SK-N-SH (cell line): ENCODE results near the gene APPL2. TPM values are rescaled to one million over a fixed set of nuclear protein-coding genes. Genes with fewer than 3 reads are reported as not detected.

Experiments used
- CTCF ChIA-PET: fragments of 300-600, 350-600 bp; formaldehyde crosslinking; extraction: SDS; loops from one replicate; lab custom pipeline; 2021; lab: Yijun Ruan, JAX
- POLR2A ChIA-PET: fragments of 350-600 bp; sonication (Branson Sonifier 250); formaldehyde crosslinking; extraction: SDS; loops from one replicate; lab custom pipeline; 2020; ENCODE audit warnings: antibody characterized with exemption, inconsistent platforms; lab: Yijun Ruan, JAX
- DNase-seq: peaks from one replicate; pipeline ENCODE4 v3.0.0; 2012
- H2AFZ ChIP-seq: fragments of 200-600 bp; sonication (generic); 2 replicates; pipeline ENCODE4 v1.8.1; 2016; ENCODE audit warnings: antibody characterized with exemption, mild to moderate bottlenecking, low read depth
- H3F3A ChIP-seq: fragments of 200-600 bp; sonication (generic); replicated peaks from 2 replicates; pipeline ENCODE3; 2016; ENCODE audit warnings: antibody characterized with exemption, mild to moderate bottlenecking; ENCODE audit not compliant: insufficient read depth
- H3K27ac ChIP-seq, 2 experiments: fragments of 200-500 bp in 1 of 2; fragments of 200-600 bp in 1 of 2; sonication (Bioruptor generic) in 1 of 2; sonication (generic), shearing (Covaris generic) in 1 of 2; 2 replicates each; pipeline versions ENCODE4 v1.5.1 to v1.6.1; 2014 to 2016; ENCODE audit warnings: low read depth in 2 of 2, inconsistent platforms in 1 of 2, low read length in 1 of 2, mild to moderate bottlenecking in 1 of 2, mixed read lengths in 1 of 2
- H3K27me3 ChIP-seq: fragments of 200-600 bp; sonication (generic), shearing (Covaris generic); 2 replicates; pipeline ENCODE4 v1.6.1; 2016; ENCODE audit warnings: mixed run types; ENCODE audit not compliant: insufficient read depth
- H3K36me3 ChIP-seq, 2 experiments: fragments of 200-500 bp in 1 of 2; fragments of 200-600 bp in 1 of 2; sonication (Bioruptor generic) in 1 of 2; sonication (generic) in 1 of 2; replicated peaks in 1 of 2; 2 replicates each; pipeline versions ENCODE3 to v1.5.1; 2014 to 2016; ENCODE audit warnings: low read length in 1 of 2, mild to moderate bottlenecking in 1 of 2; ENCODE audit not compliant: insufficient read depth in 2 of 2, control insufficient read depth in 1 of 2
- H3K4me1 ChIP-seq, 2 experiments: fragments of 200-500 bp in 1 of 2; fragments of 200-600 bp in 1 of 2; sonication (Bioruptor generic) in 1 of 2; sonication (generic), shearing (Covaris generic) in 1 of 2; 2 replicates each; pipeline versions ENCODE4 v1.5.1 to v1.6.1; 2014 to 2016; ENCODE audit warnings: low read depth in 1 of 2, low read length in 1 of 2, mixed run types in 1 of 2; ENCODE audit not compliant: insufficient read depth in 2 of 2, control insufficient read depth in 1 of 2
- H3K4me2 ChIP-seq: fragments of 200-600 bp; sonication (generic), shearing (Covaris generic); 2 replicates; pipeline ENCODE4 v1.6.1; 2017; ENCODE audit warnings: mixed run types
- H3K4me3 ChIP-seq, 2 experiments: fragments of 200-500 bp in 1 of 2; fragments of 200-600 bp in 1 of 2; sonication (Bioruptor generic) in 1 of 2; sonication (generic), shearing (Covaris generic) in 1 of 2; 2 replicates each; pipeline versions ENCODE4 v1.5.1 to v1.8.1; 2014 to 2016; ENCODE audit warnings: low read depth in 2 of 2, inconsistent platforms in 1 of 2, low read length in 1 of 2, mild to moderate bottlenecking in 1 of 2, mixed read lengths in 1 of 2, moderate library complexity in 1 of 2
- H3K79me2 ChIP-seq: fragments of 200-600 bp; sonication (generic); 2 replicates; pipeline ENCODE4 v1.8.1; 2017; ENCODE audit warnings: mild to moderate bottlenecking; ENCODE audit not compliant: insufficient read depth
- H3K9ac ChIP-seq: fragments of 200-600 bp; sonication (generic); 2 replicates; pipeline ENCODE4 v1.6.1; 2017; ENCODE audit warnings: mixed run types
- H3K9me2 ChIP-seq: fragments of 200-600 bp; sonication (generic); 2 replicates; pipeline ENCODE4 v1.6.1; 2017; ENCODE audit warnings: mixed run types
- H3K9me3 ChIP-seq: fragments of 200-600 bp; sonication (generic); 2 replicates; pipeline ENCODE4 v1.6.1; 2017; ENCODE audit warnings: mixed run types, mild to moderate bottlenecking, moderate library complexity
- H4K20me1 ChIP-seq: fragments of 200-600 bp; sonication (generic); 2 replicates; pipeline ENCODE4 v1.6.1; 2017; ENCODE audit warnings: mild to moderate bottlenecking, mixed run types; ENCODE audit not compliant: insufficient read depth
- FOSL2 ChIP-seq: IDR thresholded peaks from 2 replicates; pipeline ENCODE4 v1.4.0; 2012; ENCODE audit warnings: low read depth, mild to moderate bottlenecking, moderate library complexity, borderline replicate concordance
- GATA2 ChIP-seq: sonication (generic); formaldehyde crosslinking; IDR thresholded peaks from 2 replicates; pipeline ENCODE4 v1.5.0; 2020; ENCODE audit warnings: mild to moderate bottlenecking, missing genetic modification reagents
- MXI1 ChIP-seq: IDR thresholded peaks from 2 replicates; pipeline ENCODE4 v1.6.1; 2012; ENCODE audit warnings: mild to moderate bottlenecking, low read depth, low read length, improper control_type of control experiment
- REST ChIP-seq: IDR thresholded peaks from 2 replicates; pipeline ENCODE4 v1.6.1; 2012; ENCODE audit warnings: mild to moderate bottlenecking, low read depth, low read length, moderate library complexity
- SIN3A ChIP-seq: IDR thresholded peaks from 2 replicates; pipeline ENCODE4 v1.6.1; 2012; ENCODE audit warnings: low read depth, mild to moderate bottlenecking, low read length, moderate library complexity, borderline replicate concordance
- SMC3 ChIP-seq: IDR thresholded peaks from 2 replicates; pipeline ENCODE4 v1.6.1; 2012; ENCODE audit warnings: low read depth, low read length, improper control_type of control experiment
- YY1 ChIP-seq: IDR thresholded peaks from 2 replicates; pipeline ENCODE4 v1.4.0; 2012; ENCODE audit warnings: low read depth, mild to moderate bottlenecking
- WGBS: methylation state at CpG from one replicate; pipeline ENCODE4 v1.1.6; 2017; ENCODE audit warnings: low lambda C conversion rate; 5-methylcytosine and 5-hydroxymethylcytosine counted together
- polyA plus RNA-seq, 3 experiments: library from polyadenylated mRNA; depleted of rRNA; stranded (reverse); fragments of >200 nt; gene quantifications; 2 replicates each; pipeline ENCODE4 v1.2.3, GENCODE V29; 2012
- TF ChIP-seq, protein P1 (sequence below): IDR thresholded peaks from 2 replicates; pipeline ENCODE4; 2012

APPL2 gene
- polyA plus RNA-seq, 1 of the 3 experiments (the other 2 are of a cell fraction) = 59.2 TPM

DNA sequence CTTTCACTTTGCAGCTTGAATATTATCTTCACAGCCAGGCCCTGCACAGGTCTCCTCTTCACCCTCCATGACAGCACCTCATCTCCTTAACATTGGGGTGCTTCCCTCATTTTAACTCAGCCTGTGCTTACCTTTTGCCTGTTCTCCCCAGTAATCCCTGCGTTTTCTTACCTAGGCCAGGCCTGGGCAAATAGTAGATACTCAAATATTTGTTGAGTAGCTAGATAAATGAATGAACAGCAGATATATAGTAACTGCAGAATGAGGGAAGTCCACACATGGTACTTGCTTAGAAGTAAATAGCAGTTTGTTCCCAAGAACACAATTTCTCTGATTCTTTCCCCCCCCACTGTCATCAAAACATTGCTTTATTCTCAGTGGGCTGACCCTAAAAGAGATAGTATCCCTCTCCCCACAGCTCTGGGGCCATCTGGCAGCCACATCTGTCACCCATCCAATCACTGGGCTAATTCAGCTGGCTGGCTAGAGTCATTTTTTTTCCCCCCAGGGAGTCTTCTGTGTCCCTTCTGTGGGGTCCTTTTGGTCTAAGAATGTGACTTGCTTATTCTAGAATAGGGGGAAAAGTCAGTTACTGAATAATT is 43.2 kb downstream of the APPL2 start:
- CTCF ChIA-PET = no interaction called here
- Histone ChIP-seq H3K79me2 (no peaks in the 10 kb centered on the region; the same call in 1 of the 2 replicates), H3K4me3 (no peak overlapping the region), H3F3A (peaks cover 21% of the 10 kb centered on the region), H3K36me3 (peaks cover 83 to 88% of the 10 kb centered on the region in 2 experiments), H3K27ac (peak overlapping the region in 1 of 2 experiments; percentile 51; a peak in 2 of 4 replicates), H3K9me2 (no peaks in the 10 kb centered on the region), H3K4me1 (peaks cover 0 to 6% of the 10 kb centered on the region in 2 experiments; a peak in 2 of 4 replicates), H3K4me2 (no peak overlapping the region), H3K9ac (no peak overlapping the region), H2AFZ (no peak overlapping the region), H3K9me3 (no peaks in the 10 kb centered on the region), H3K27me3 (no peaks in the 10 kb centered on the region), H4K20me1 (no peaks in the 10 kb centered on the region)
- POLR2A ChIA-PET = no interaction called here
- WGBS = 90% methylated on average over 1 of the region's 1 CpG
- peak; percentile 51 for DNase-seq
- TF ChIP-seq MXI1 (no peak), GATA2 (CRISPR knock-in tag) (peak; percentile 41; the same call in 1 of the 2 replicates), SIN3A (no peak)

DNA sequence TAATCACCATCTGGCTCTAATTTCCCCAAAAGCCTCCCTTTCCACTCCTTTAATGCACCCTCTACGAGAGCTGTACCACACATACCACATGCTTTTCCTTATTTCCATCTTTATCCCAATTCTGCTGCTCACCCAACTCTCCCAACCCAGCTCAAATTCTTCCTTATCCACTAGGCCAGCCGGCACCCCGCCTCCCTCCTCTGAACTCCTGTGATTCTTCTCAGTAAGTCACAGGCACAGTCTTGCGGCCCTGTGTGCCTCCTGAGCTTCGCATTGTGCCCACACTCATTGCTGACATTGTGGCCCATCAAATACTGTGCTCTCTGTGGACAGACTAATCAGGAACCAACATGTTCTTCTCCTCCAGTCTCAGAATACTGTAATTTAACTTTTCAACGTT is 45.4 kb downstream of the APPL2 start:
- DNase-seq = no peak
- H3F3A ChIP-seq = peaks cover 30% of the 10 kb centered on the region
- no peak overlapping the region for H3K9ac ChIP-seq
- CTCF ChIA-PET = no interaction called here
- no peaks in the 10 kb centered on the region for H3K9me3 ChIP-seq
- 93% methylated on average over 6 of the region's 6 CpGs for WGBS
- peaks cover 89 to 93% of the 10 kb centered on the region in 2 experiments for H3K36me3 ChIP-seq
- H3K79me2 ChIP-seq = peaks cover 8% of the 10 kb centered on the region; the same call in 1 of the 2 replicates
- no peak overlapping the region for H2AFZ ChIP-seq
- TF ChIP-seq REST (no peak), SMC3 (no peak), FOSL2 (no peak), YY1 (no peak)
- TF ChIP-seq, protein P1, sequence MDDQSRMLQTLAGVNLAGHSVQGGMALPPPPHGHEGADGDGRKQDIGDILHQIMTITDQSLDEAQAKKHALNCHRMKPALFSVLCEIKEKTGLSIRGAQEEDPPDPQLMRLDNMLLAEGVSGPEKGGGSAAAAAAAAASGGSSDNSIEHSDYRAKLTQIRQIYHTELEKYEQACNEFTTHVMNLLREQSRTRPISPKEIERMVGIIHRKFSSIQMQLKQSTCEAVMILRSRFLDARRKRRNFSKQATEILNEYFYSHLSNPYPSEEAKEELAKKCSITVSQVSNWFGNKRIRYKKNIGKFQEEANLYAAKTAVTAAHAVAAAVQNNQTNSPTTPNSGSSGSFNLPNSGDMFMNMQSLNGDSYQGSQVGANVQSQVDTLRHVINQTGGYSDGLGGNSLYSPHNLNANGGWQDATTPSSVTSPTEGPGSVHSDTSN = no peak
- no peak overlapping the region for H3K27ac ChIP-seq
- peaks cover 0 to 6% of the 10 kb centered on the region in 2 experiments; a peak in 2 of 4 replicates for H3K4me1 ChIP-seq
- no peaks in the 10 kb centered on the region for H4K20me1 ChIP-seq
- POLR2A ChIA-PET = no interaction called here
- no peak overlapping the region for H3K4me2 ChIP-seq
- no peaks in the 10 kb centered on the region for H3K27me3 ChIP-seq
- no peak overlapping the region for H3K4me3 ChIP-seq
- H3K9me2 ChIP-seq = no peaks in the 10 kb centered on the region
